ENCODE data around the gene ECHDC3. TPM values are rescaled to one million over a fixed set of nuclear protein-coding genes. Genes with fewer than 3 reads are reported as not detected.
A peak's percentile ranks its signal among the peaks of the same experiment; 100 is the strongest.

ECHDC3 gene
- total RNA-seq, 1 experiment from 2014 or later, result 4.4 TPM

- no peak for DNase-seq (ENCODE audit: low read depth, low spot score)
- in situ Hi-C loops (cut with HindIII; ENCODE audit: low pct_unique_long_range_greater_than_20kb, low sequenced_read_pairs), result no loop called here
Observed at GRCh38 chr10:11741608-11742007, 574 bp upstream of the ECHDC3 start.

- in situ Hi-C loops (cut with HindIII; ENCODE audit: low pct_unique_long_range_greater_than_20kb, low sequenced_read_pairs), result no loop called here
- no peak for DNase-seq (ENCODE audit: low read depth, low spot score)
Observed at GRCh38 chr10:11742779-11743298, 657 bp downstream of the ECHDC3 start.

DNA sequence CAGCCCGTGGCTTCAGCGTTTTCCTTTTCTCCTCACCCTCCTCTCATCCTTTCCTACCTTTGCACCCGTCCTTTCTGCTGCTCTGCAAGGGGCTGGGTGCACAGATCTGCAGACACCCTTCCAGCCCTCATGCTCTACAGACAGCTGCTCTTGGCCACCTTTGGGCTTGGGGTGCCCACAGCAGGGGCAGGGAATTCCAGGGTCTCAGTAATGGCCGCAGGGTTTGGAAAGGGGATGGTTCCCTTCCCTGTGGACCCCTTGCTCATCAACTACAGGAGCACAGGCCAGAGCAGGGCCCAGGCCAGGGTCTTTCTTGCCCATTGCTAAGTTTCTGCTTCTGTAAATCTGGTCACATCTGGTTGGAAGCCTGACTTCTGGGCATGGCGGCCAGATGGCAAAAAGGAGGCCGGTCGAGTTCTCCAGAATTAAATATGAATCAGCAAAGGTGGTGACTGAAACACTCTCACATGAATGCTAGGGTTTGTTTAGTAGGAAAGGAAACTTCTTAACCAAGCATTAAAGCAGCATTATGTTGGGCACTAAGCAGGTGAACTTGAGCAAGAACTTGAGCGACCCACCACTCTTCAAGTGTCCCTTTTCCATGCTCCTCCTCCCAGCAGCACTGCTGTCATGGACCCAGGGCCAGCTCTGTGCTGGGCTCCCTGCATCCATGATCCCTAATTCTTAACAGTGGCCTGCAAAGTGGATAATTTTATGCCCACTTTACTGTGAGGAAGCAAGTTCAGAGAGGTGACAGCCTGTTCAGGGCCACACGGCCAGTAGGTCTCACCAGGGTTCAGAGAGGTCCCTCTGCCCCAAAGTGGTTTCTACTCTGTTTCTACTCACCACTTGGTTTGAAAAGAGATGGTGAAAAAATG lies 1.5 kb downstream of the ECHDC3 start:
- in situ Hi-C loops (cut with HindIII; ENCODE audit: low pct_unique_long_range_greater_than_20kb, low sequenced_read_pairs), result no loop called here
- no peak for DNase-seq (ENCODE audit: low read depth, low spot score)

DNA sequence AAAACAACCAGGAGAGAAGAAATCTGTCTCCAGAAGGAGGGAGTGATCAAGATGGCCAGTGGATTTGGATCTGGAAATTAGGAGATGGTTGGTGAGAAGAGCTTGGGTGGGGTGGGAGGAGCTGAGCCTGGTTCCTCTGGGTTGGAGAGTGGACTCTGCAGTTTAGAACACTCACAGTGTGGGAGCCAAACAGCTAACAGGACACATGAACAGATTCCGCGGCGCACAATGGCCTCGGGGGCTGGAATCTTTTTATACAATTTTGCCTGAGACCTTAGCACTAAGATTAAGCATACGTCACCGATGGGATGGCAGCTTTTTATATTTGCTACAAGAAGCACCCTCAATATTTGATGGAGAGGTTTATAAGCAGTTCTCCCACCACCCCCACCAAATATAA lies 2.9 kb downstream of the ECHDC3 start:
- in situ Hi-C loops (cut with HindIII; ENCODE audit: low pct_unique_long_range_greater_than_20kb, low sequenced_read_pairs), result no loop called here
- DNase-seq (ENCODE audit: low read depth, low spot score), result no peak

DNA sequence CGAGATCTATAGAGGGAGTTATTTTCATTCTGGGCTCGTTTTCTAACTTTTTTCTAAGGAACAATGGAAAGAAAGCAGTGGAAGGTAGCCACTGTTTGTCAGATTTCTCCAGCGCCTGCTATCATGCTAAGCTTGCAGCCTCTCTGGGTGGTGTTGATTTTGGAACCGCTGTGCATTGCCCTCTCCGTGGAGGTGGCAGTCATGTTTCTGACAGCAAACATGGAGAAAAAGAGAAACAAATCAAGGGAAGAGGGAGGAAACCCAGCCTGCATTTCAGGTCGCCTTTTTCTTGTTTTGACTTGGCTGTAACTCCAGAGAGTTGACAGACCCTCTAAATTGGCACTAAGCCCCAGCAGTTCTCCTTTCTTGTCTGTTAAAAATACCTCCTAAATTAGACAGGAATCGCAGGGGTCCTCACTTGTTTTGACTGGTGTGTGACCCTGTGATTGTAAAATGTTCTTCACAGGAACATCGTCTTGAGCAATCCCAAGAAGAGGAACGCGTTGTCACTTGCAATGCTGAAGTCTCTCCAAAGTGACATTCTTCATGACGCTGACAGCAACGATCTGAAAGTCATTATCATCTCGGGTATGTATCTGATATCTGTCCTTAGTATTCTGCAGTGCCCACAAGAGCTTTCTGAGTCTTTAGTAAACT lies 4.8 kb downstream of the ECHDC3 start:
- in situ Hi-C loops (cut with HindIII; ENCODE audit: low pct_unique_long_range_greater_than_20kb, low sequenced_read_pairs), result no loop called here
- DNase-seq (ENCODE audit: low read depth, low spot score), result no peak

DNA sequence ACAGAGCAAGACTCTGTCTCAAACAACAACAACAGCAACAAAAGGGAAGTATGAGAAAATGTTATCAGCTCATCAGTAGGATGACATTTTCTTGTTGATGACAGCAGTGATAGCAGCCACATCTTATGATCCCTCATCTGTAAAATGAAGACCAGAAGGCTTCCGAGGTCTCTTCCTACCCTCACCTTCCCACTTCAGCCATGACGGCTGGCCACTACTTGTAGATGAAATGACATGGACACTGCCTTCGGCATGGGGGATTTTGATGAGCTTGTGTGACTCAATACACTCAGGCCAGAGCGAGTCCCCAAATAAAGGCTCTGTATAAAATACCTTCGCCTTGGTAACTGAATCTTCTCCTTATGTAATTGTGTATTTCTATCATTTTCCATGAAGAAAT lies 6.7 kb downstream of the ECHDC3 start:
- in situ Hi-C loops (cut with HindIII; ENCODE audit: low pct_unique_long_range_greater_than_20kb, low sequenced_read_pairs), result no loop called here
- DNase-seq (ENCODE audit: low read depth, low spot score), result no peak

DNA sequence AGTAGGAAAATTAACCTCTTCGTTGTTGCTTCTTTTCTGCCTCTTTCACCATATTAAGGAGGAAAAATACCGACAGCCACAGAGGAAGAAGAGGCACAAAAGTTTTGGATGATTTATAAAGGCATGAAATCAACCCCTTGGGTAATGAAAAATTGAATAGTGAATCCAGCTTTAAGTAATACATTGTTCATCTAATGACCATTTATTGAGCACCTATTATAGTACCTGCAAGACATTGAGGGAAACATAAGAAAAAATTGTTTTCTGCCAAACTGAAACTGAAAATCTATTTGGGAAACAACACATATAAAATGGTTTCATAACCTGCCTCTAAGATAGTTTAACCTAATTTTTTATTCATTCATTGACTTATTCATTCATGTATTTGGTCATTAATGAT lies 8.2 kb downstream of the ECHDC3 start:
- no peak for DNase-seq (ENCODE audit: low read depth, low spot score)
- in situ Hi-C loops (cut with HindIII; ENCODE audit: low pct_unique_long_range_greater_than_20kb, low sequenced_read_pairs), result no loop called here

DNA sequence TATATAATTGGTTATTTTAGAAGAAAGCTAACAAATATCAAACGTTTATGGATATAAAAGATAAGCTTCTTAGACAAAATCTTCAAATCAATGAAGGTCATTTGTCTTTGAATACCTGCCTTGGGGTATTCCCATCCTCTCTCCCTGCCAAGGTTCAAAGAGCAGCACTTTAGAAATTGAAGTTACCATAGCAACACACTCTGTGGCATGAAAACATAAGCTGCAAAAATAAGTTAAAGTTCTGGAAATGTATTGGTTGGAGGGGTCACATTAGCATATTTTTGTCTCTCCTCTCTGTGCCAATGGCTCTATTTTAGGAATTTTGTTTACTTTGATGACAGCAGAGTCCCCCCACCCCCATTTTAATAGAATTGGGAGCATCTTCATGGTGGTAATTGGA lies 12.0 kb downstream of the ECHDC3 start:
- in situ Hi-C loops (cut with HindIII; ENCODE audit: low pct_unique_long_range_greater_than_20kb, low sequenced_read_pairs), result no loop called here
- DNase-seq (ENCODE audit: low read depth, low spot score), result no peak

- in situ Hi-C loops (cut with HindIII; ENCODE audit: low pct_unique_long_range_greater_than_20kb, low sequenced_read_pairs), result no loop called here
- DNase-seq (ENCODE audit: low read depth, low spot score), result no peak
Observed at GRCh38 chr10:11754620-11755019, 12.4 kb downstream of the ECHDC3 start.

DNA sequence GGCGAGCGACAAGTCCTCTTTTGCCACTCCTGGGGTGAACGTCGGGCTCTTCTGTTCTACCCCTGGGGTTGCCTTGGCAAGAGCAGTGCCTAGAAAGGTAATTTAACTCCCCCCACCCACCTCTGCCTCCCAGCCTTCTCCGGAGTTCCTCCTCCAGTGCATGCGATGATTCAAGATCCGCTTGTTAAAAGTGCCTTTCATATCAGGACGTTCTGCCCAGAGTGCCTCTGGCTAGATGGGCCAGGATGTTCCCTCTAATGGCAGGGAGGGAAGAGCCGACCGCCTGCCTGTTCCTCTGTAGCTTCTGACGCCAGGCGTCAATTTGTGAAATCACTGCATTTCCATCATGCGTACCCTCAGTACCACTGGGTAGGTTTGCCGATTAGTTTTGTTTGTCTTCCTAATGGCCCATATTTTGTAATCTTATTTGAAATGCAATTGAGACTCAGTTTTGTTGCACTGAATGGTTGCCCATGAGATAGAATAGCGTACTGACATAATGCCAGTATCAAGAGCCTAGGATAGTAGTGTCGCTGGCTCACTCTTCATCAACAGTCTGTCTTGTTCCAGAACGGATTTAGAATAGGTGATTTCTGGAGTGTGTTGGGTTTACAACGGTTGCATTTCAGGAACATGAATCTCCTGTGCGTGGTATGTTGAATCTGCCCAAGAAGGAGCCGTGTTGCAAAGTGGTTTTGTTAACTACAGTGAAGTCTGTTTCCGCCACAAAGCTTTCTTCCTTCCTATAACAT lies 13.5 kb downstream of the ECHDC3 start:
- in situ Hi-C loops (cut with HindIII; ENCODE audit: low pct_unique_long_range_greater_than_20kb, low sequenced_read_pairs), result no loop called here
- DNase-seq (ENCODE audit: low read depth, low spot score), result no peak

- in situ Hi-C loops (cut with HindIII; ENCODE audit: low pct_unique_long_range_greater_than_20kb, low sequenced_read_pairs), result no loop called here
- DNase-seq (ENCODE audit: low read depth, low spot score), result no peak
Observed at GRCh38 chr10:11756766-11757315, 14.7 kb downstream of the ECHDC3 start.

GRCh38 chr10:11757454-11757820 lies 15.3 kb downstream of the ECHDC3 start:
- in situ Hi-C loops (cut with HindIII; ENCODE audit: low pct_unique_long_range_greater_than_20kb, low sequenced_read_pairs), result no loop called here
- peak; percentile 6 for DNase-seq (ENCODE audit: low read depth, low spot score)

- in situ Hi-C loops (cut with HindIII; ENCODE audit: low pct_unique_long_range_greater_than_20kb, low sequenced_read_pairs), result no loop called here
- DNase-seq (ENCODE audit: low read depth, low spot score), result peak; percentile 82
Observed at GRCh38 chr10:11757821-11758463, 15.8 kb downstream of the ECHDC3 start.

DNA sequence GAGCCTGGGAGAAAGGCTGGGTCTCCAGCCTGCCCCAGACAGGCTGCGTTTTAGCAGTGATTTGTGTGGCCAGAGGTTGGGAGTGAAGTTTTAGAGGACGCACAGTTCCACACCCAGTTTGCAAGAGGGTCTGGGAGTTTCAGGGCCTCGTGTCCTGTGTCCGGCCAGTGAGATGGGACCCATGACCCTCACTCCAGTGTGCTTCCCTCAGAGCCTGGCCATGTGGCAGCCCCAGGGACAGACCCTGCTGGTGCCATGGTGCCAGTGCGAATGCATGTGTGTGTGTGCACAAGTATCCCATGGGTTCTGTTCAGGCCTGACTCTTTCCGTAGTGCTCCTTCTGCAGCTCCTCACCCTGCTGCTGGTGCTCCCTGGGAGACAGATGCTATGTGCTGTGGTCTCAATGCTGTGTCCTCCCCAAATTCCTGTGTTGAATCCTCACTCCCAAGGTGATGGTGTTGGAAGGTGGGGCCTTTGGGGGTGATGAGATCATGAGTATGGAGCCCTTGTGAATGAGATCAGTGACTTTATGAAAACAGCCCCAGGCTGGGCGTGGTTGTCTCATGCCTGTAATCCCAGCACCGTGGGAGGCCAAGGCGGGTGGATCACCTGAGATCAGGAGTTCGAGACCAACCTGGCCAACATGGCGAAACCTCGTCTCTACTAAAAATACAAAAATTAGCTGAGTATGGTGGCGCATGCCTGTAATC lies 16.5 kb downstream of the ECHDC3 start:
- in situ Hi-C loops (cut with HindIII; ENCODE audit: low pct_unique_long_range_greater_than_20kb, low sequenced_read_pairs), result no loop called here
- no peak for DNase-seq (ENCODE audit: low read depth, low spot score)

- in situ Hi-C loops (cut with HindIII; ENCODE audit: low pct_unique_long_range_greater_than_20kb, low sequenced_read_pairs), result no loop called here
- DNase-seq (ENCODE audit: low read depth, low spot score), result no peak
Observed at GRCh38 chr10:11759347-11759746, 17.2 kb downstream of the ECHDC3 start.

DNA sequence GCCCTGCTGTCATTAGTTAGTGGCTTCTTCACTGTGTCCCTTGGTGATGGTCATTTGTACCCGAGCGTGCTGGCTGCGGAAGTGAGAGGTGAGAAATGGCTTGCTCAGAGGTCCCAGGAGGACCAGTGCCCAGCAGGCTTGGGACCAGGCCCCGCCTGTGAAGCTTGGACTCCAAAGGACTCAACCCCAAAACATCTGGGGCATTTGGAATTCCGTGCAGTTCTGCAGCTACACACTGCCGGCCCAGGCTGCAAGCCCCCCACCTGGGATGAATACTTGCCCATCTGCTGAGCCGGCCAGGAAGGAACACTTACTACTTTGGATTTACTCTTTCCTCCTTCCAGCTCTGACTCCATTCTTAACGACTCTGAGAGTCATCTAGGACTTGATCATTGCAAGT lies 18.0 kb downstream of the ECHDC3 start:
- in situ Hi-C loops (cut with HindIII; ENCODE audit: low pct_unique_long_range_greater_than_20kb, low sequenced_read_pairs), result no loop called here

GRCh38 chr10:11760861-11761260 lies 18.7 kb downstream of the ECHDC3 start:
- no peak for DNase-seq (ENCODE audit: low read depth, low spot score)
- in situ Hi-C loops (cut with HindIII; ENCODE audit: low pct_unique_long_range_greater_than_20kb, low sequenced_read_pairs), result no loop called here

More for the DNA sequence above, 18.0 kb downstream of the ECHDC3 start:
- no peak for DNase-seq (ENCODE audit: low read depth, low spot score)
